ENCODE measurements around the gene PRKCZ.

Gene PRKCZ

GRCh38 chr1:2152954-2153353, 102.7 kb downstream of the PRKCZ start:
- H3K4me1 ChIP-seq (ENCODE audit: control insufficient read depth in 1 of 2, insufficient read depth in 2 of 2, low read length in 2 of 2) = no peaks in the 10 kb centered on the region
- H2BK12ac ChIP-seq (ENCODE audit: low read length) = no peak overlapping the region

GRCh38 chr1:2154022-2154421, 103.8 kb downstream of the PRKCZ start:
- Histone ChIP-seq H3K4me1 (ENCODE audit: control insufficient read depth in 1 of 2, insufficient read depth in 2 of 2, low read length in 2 of 2) (no peaks in the 10 kb centered on the region), H2BK5ac (ENCODE audit: low read depth, low read length, poor library complexity) (no peak overlapping the region), H3K4ac (ENCODE audit: low read depth, low read length) (no peak overlapping the region), H3K23ac (ENCODE audit: low read length) (no peak overlapping the region), H4K91ac (ENCODE audit: low read depth, low read length) (no peak overlapping the region), H2AFZ (ENCODE audit: insufficient read depth, low read length, poor library complexity) (no peak overlapping the region), H3K18ac (ENCODE audit: low read length) (no peak overlapping the region), H4K8ac (ENCODE audit: low read depth, low read length) (no peak overlapping the region), H3K9ac (ENCODE audit: low read length) (no peak overlapping the region), H3K4me3 (ENCODE audit: low read depth, low read length) (no peak overlapping the region), H3K27me3 (ENCODE audit: insufficient read depth, low read length) (no peaks in the 10 kb centered on the region), H4K12ac (ENCODE audit: low read depth, low read length) (no peak overlapping the region), H2AK5ac (ENCODE audit: low read length) (no peak overlapping the region), H3K79me2 (ENCODE audit: control insufficient read depth, insufficient read depth, low read length, poor library complexity) (no peaks in the 10 kb centered on the region), H3K4me2 (ENCODE audit: low read length) (no peak overlapping the region), H2BK120ac (ENCODE audit: insufficient read depth, low read length, poor library complexity) (no peak overlapping the region), H3K9me3 (ENCODE audit: insufficient read depth, low read depth, low read length) (peaks cover 8% of the 10 kb centered on the region), H3K36me3 (ENCODE audit: control insufficient read depth in 1 of 2, insufficient read depth in 2 of 2, low read length in 2 of 2) (peaks cover 67 to 78% of the 10 kb centered on the region in 2 experiments), H3K27ac (ENCODE audit: low read depth, low read length) (no peak overlapping the region), H2BK12ac (ENCODE audit: low read length) (no peak overlapping the region), H3K14ac (ENCODE audit: low read length) (no peak overlapping the region), H3K79me1 (ENCODE audit: low read length) (no peaks in the 10 kb centered on the region)
- no peak for DNase-seq
- WGBS (ENCODE audit: extremely low coverage, insufficient coverage, insufficient read length) = no CpG with 5 or more reads among the region's 21 CpGs

More at GRCh38 chr1:2152954-2153353, 102.7 kb downstream of the PRKCZ start:
- no peak overlapping the region for H4K91ac ChIP-seq (ENCODE audit: low read depth, low read length)
- H3K79me2 ChIP-seq (ENCODE audit: control insufficient read depth, insufficient read depth, low read length, poor library complexity) = no peaks in the 10 kb centered on the region
- no peak overlapping the region for H3K4me3 ChIP-seq (ENCODE audit: low read depth, low read length)
- no peaks in the 10 kb centered on the region for H3K79me1 ChIP-seq (ENCODE audit: low read length)
- no peak overlapping the region for H3K23ac ChIP-seq (ENCODE audit: low read length)
- H2BK120ac ChIP-seq (ENCODE audit: insufficient read depth, low read length, poor library complexity) = no peak overlapping the region
- H3K14ac ChIP-seq (ENCODE audit: low read length) = no peak overlapping the region
- no peak for DNase-seq
- no peak overlapping the region for H4K8ac ChIP-seq (ENCODE audit: low read depth, low read length)
- H3K9ac ChIP-seq (ENCODE audit: low read length) = no peak overlapping the region
- no peaks in the 10 kb centered on the region for H3K27me3 ChIP-seq (ENCODE audit: insufficient read depth, low read length)
- no peak overlapping the region for H3K4ac ChIP-seq (ENCODE audit: low read depth, low read length)
- H2AK5ac ChIP-seq (ENCODE audit: low read length) = no peak overlapping the region
- H3K27ac ChIP-seq (ENCODE audit: low read depth, low read length) = no peak overlapping the region
- no peak overlapping the region for H4K12ac ChIP-seq (ENCODE audit: low read depth, low read length)
- H3K36me3 ChIP-seq (ENCODE audit: control insufficient read depth in 1 of 2, insufficient read depth in 2 of 2, low read length in 2 of 2) = peaks cover 67 to 79% of the 10 kb centered on the region in 2 experiments
- H2BK5ac ChIP-seq (ENCODE audit: low read depth, low read length, poor library complexity) = no peak overlapping the region
- no CpG with 5 or more reads among the region's 11 CpGs for WGBS (ENCODE audit: extremely low coverage, insufficient coverage, insufficient read length)
- no peak overlapping the region for H3K18ac ChIP-seq (ENCODE audit: low read length)
- H2AFZ ChIP-seq (ENCODE audit: insufficient read depth, low read length, poor library complexity) = no peak overlapping the region
- H3K9me3 ChIP-seq (ENCODE audit: insufficient read depth, low read depth, low read length) = peaks cover 8% of the 10 kb centered on the region
- H3K4me2 ChIP-seq (ENCODE audit: low read length) = no peak overlapping the region

GRCh38 chr1:2155147-2155598, 105.0 kb downstream of the PRKCZ start:
- Histone ChIP-seq H2AK5ac (ENCODE audit: low read length) (no peak overlapping the region), H2BK120ac (ENCODE audit: insufficient read depth, low read length, poor library complexity) (no peak overlapping the region), H2AFZ (ENCODE audit: insufficient read depth, low read length, poor library complexity) (no peak overlapping the region), H3K4me2 (ENCODE audit: low read length) (no peak overlapping the region), H3K23ac (ENCODE audit: low read length) (no peak overlapping the region), H3K36me3 (ENCODE audit: control insufficient read depth in 1 of 2, insufficient read depth in 2 of 2, low read length in 2 of 2) (peaks cover 66 to 82% of the 10 kb centered on the region in 2 experiments), H3K9me3 (ENCODE audit: insufficient read depth, low read depth, low read length) (peaks cover 8% of the 10 kb centered on the region), H3K18ac (ENCODE audit: low read length) (no peak overlapping the region), H3K9ac (ENCODE audit: low read length) (no peak overlapping the region), H3K79me2 (ENCODE audit: control insufficient read depth, insufficient read depth, low read length, poor library complexity) (no peaks in the 10 kb centered on the region), H3K4ac (ENCODE audit: low read depth, low read length) (no peak overlapping the region), H4K12ac (ENCODE audit: low read depth, low read length) (no peak overlapping the region), H3K14ac (ENCODE audit: low read length) (no peak overlapping the region), H3K79me1 (ENCODE audit: low read length) (no peaks in the 10 kb centered on the region), H3K4me3 (ENCODE audit: low read depth, low read length) (peak overlapping the region; percentile 62), H4K91ac (ENCODE audit: low read depth, low read length) (no peak overlapping the region), H2BK5ac (ENCODE audit: low read depth, low read length, poor library complexity) (no peak overlapping the region), H3K27ac (ENCODE audit: low read depth, low read length) (no peak overlapping the region), H4K8ac (ENCODE audit: low read depth, low read length) (no peak overlapping the region), H3K27me3 (ENCODE audit: insufficient read depth, low read length) (no peaks in the 10 kb centered on the region), H3K4me1 (ENCODE audit: control insufficient read depth in 1 of 2, insufficient read depth in 2 of 2, low read length in 2 of 2) (peaks cover 0 to under 1% of the 10 kb centered on the region in 2 experiments), H2BK12ac (ENCODE audit: low read length) (no peak overlapping the region)
- no peak for DNase-seq
- no CpG with 5 or more reads among the region's 10 CpGs for WGBS (ENCODE audit: extremely low coverage, insufficient coverage, insufficient read length)

- Histone ChIP-seq H3K9ac (ENCODE audit: low read length) (no peak overlapping the region), H3K4me1 (ENCODE audit: control insufficient read depth in 1 of 2, insufficient read depth in 2 of 2, low read length in 2 of 2) (peaks cover 0 to 3% of the 10 kb centered on the region in 2 experiments), H3K4me3 (ENCODE audit: low read depth, low read length) (no peak overlapping the region), H3K9me3 (ENCODE audit: insufficient read depth, low read depth, low read length) (peaks cover 8% of the 10 kb centered on the region), H2AFZ (ENCODE audit: insufficient read depth, low read length, poor library complexity) (no peak overlapping the region), H3K27ac (ENCODE audit: low read depth, low read length) (no peak overlapping the region), H3K27me3 (ENCODE audit: insufficient read depth, low read length) (no peaks in the 10 kb centered on the region), H4K8ac (ENCODE audit: low read depth, low read length) (no peak overlapping the region), H3K14ac (ENCODE audit: low read length) (no peak overlapping the region), H3K79me2 (ENCODE audit: control insufficient read depth, insufficient read depth, low read length, poor library complexity) (no peaks in the 10 kb centered on the region), H2BK5ac (ENCODE audit: low read depth, low read length, poor library complexity) (no peak overlapping the region), H3K36me3 (ENCODE audit: control insufficient read depth in 1 of 2, insufficient read depth in 2 of 2, low read length in 2 of 2) (peaks cover 64 to 80% of the 10 kb centered on the region in 2 experiments), H4K12ac (ENCODE audit: low read depth, low read length) (no peak overlapping the region), H3K79me1 (ENCODE audit: low read length) (no peaks in the 10 kb centered on the region), H2BK120ac (ENCODE audit: insufficient read depth, low read length, poor library complexity) (no peak overlapping the region), H3K23ac (ENCODE audit: low read length) (no peak overlapping the region), H2AK5ac (ENCODE audit: low read length) (no peak overlapping the region), H3K18ac (ENCODE audit: low read length) (no peak overlapping the region), H2BK12ac (ENCODE audit: low read length) (no peak overlapping the region), H4K91ac (ENCODE audit: low read depth, low read length) (no peak overlapping the region), H3K4me2 (ENCODE audit: low read length) (no peak overlapping the region), H3K4ac (ENCODE audit: low read depth, low read length) (no peak overlapping the region)
- no peak for DNase-seq
- no CpG with 5 or more reads among the region's 6 CpGs for WGBS (ENCODE audit: extremely low coverage, insufficient coverage, insufficient read length)
Observed at GRCh38 chr1:2155788-2156187, 105.6 kb downstream of the PRKCZ start.
